GM12878 (cell line): Measurements from ENCODE around the gene TMOD3. TPM values are rescaled to one million over a fixed set of nuclear protein-coding genes. Genes with fewer than 3 reads are reported as not detected.

Experiments used
- ATAC-seq: fragments of 200-7000 bp; cut with Tn5 transposase; 3 replicates; pipeline ENCODE4 v1.9.1; 2020; ENCODE audit warnings: mild to moderate bottlenecking, moderate library complexity
- BruUV-seq: library from RNA; stranded (reverse); fragments of 400-500 nt; replicated peaks from 2 replicates; lab custom pipeline; 2021; lab: Mats Ljungman, UMichigan
- CTCF ChIA-PET: fragments of 300-600 bp; sonication (Branson Sonifier 250); formaldehyde crosslinking; extraction: SDS; loops from one replicate; lab custom pipeline; 2021; ENCODE audit warnings: inconsistent platforms; lab: Yijun Ruan, JAX
- POLR2A ChIA-PET: fragments of 350-600 bp; formaldehyde crosslinking; extraction: SDS; loops from one replicate; lab custom pipeline; 2021; ENCODE audit warnings: inconsistent platforms; lab: Charles Lee
- RAD21 ChIA-PET: fragments of 300-600 bp; sonication (Branson Sonifier 250); formaldehyde crosslinking; loops from one replicate; lab custom pipeline; 2023; ENCODE audit warnings: antibody characterized with exemption; ENCODE audit not compliant: unreplicated experiment; lab: Charles Lee
- SMC1A ChIA-PET: fragments of 300-600 bp; sonication (Branson Sonifier 250); formaldehyde crosslinking; loops from one replicate; lab custom pipeline; 2023; ENCODE audit not compliant: unreplicated experiment, uncharacterized antibody; lab: Charles Lee
- DNase-seq: peaks from one replicate; pipeline ENCODE4 v3.0.0-alpha.2; 2011; ENCODE audit warnings: low read depth, low spot score
- FAIRE-seq: peaks from 3 replicates; lab custom pipeline; 2011; peaks lifted over from hg19 to GRCh38; lab: Jason Lieb, UNC
- H2AFZ ChIP-seq: 2 replicates; pipeline ENCODE4 v1.6.0; 2011; ENCODE audit warnings: low read depth, low read length, control low read depth; ENCODE audit not compliant: control insufficient read depth
- H3K27ac ChIP-seq: 2 replicates; pipeline ENCODE4 v1.5.1; 2011; ENCODE audit warnings: control low read depth; ENCODE audit not compliant: control insufficient read depth, insufficient read depth
- H3K27me3 ChIP-seq, 2 experiments: replicated peaks in 1 of 2; 2 replicates each; pipeline versions ENCODE4 v1.6.0 to v1.6.1; 2011; ENCODE audit warnings: low read length in 1 of 2; ENCODE audit not compliant: control insufficient read depth in 2 of 2, insufficient read depth in 2 of 2
- H3K36me3 ChIP-seq, 2 experiments: 2 replicates each; pipeline ENCODE4 v1.5.1; 2011; ENCODE audit warnings: low read length in 1 of 2; ENCODE audit not compliant: control insufficient read depth in 2 of 2, insufficient read depth in 2 of 2
- H3K4me1 ChIP-seq: 2 replicates; pipeline ENCODE4 v1.6.1; 2011; ENCODE audit warnings: mild to moderate bottlenecking, low read length, moderate library complexity, mixed read lengths; ENCODE audit not compliant: control insufficient read depth, insufficient read depth
- H3K4me2 ChIP-seq: 2 replicates; pipeline ENCODE4 v1.6.0; 2011; ENCODE audit warnings: control low read depth; ENCODE audit not compliant: control insufficient read depth, insufficient read depth
- H3K4me3 ChIP-seq: fragments of 200-600 bp; sonication (generic); 2 replicates; pipeline ENCODE4 v1.5.1; 2016
- H3K79me2 ChIP-seq: 2 replicates; pipeline ENCODE4 v1.6.0; 2011; ENCODE audit warnings: low read length; ENCODE audit not compliant: control insufficient read depth, insufficient read depth
- H3K9ac ChIP-seq: 2 replicates; pipeline ENCODE4 v1.8.0; 2011; ENCODE audit warnings: low read length, control low read depth, mixed read lengths; ENCODE audit not compliant: control insufficient read depth, insufficient read depth
- H3K9me3 ChIP-seq: replicated peaks from 3 replicates; pipeline ENCODE4 v1.5.1; 2011; ENCODE audit warnings: mild to moderate bottlenecking, low read length; ENCODE audit not compliant: control insufficient read depth, insufficient read depth
- H4K20me1 ChIP-seq: 2 replicates; pipeline ENCODE4 v1.6.0; 2011; ENCODE audit not compliant: control insufficient read depth, insufficient read depth
- ATF7 ChIP-seq: fragments of 450-650 bp; IDR thresholded peaks from 2 replicates; pipeline ENCODE4 v1.6.1; 2016; ENCODE audit warnings: low read depth, mild to moderate bottlenecking
- CHD2 ChIP-seq: IDR thresholded peaks from 2 replicates; pipeline ENCODE4 v1.6.1; 2011; ENCODE audit warnings: low read depth, low read length, improper control_type of control experiment, borderline replicate concordance
- EED ChIP-seq: sonication (generic); IDR thresholded peaks from 2 replicates; pipeline ENCODE4 v1.6.1; 2016; ENCODE audit warnings: antibody characterized with exemption, low read depth
- HDGF ChIP-seq: fragments of 450-650 bp; IDR thresholded peaks from 2 replicates; pipeline ENCODE4 v1.6.1; 2016; ENCODE audit warnings: antibody characterized with exemption
- MEF2B ChIP-seq: fragments of 450-650 bp; IDR thresholded peaks from 2 replicates; pipeline ENCODE4 v1.6.1; 2018; ENCODE audit warnings: mild to moderate bottlenecking, moderate library complexity; ENCODE audit not compliant: partially characterized antibody, poor library complexity, severe bottlenecking
- MTA2 ChIP-seq: fragments of 450-650 bp; IDR thresholded peaks from 2 replicates; pipeline ENCODE4 v1.6.1; 2016; ENCODE audit warnings: low read depth, mild to moderate bottlenecking, moderate library complexity
- POLR2AphosphoS2 ChIP-seq: IDR thresholded peaks from 2 replicates; pipeline ENCODE4 v1.6.1; 2011; ENCODE audit warnings: low read depth, mild to moderate bottlenecking, low read length, improper control_type of control experiment, moderate library complexity
- RELA ChIP-seq: fragments of 450-650 bp; IDR thresholded peaks from 2 replicates; pipeline ENCODE4 v1.8.0; 2014; ENCODE audit warnings: borderline replicate concordance; ENCODE audit not compliant: partially characterized antibody
- STAT3 ChIP-seq: IDR thresholded peaks from 2 replicates; pipeline ENCODE4 v1.6.1; 2011; ENCODE audit warnings: low read depth, low read length, improper control_type of control experiment
- ZNF207 ChIP-seq: fragments of 450-650 bp; IDR thresholded peaks from 2 replicates; pipeline ENCODE4 v1.6.1; 2014; ENCODE audit warnings: antibody characterized with exemption, mild to moderate bottlenecking, borderline replicate concordance
- ZSCAN29 ChIP-seq: fragments of 450-650 bp; IDR thresholded peaks from 2 replicates; pipeline ENCODE4 v1.6.1; 2017; ENCODE audit warnings: mild to moderate bottlenecking, moderate library complexity
- WGBS: methylation state at CpG from one replicate; pipeline ENCODE4 v1.1.6; 2016; ENCODE audit warnings: low lambda C conversion rate; ENCODE audit not compliant: insufficient replicate concordance, insufficient coverage; ENCODE audit errors: missing lambda C conversion rate; 5-methylcytosine and 5-hydroxymethylcytosine counted together
- in situ Hi-C: fragments of 300-500 bp; cut with MboI; formaldehyde crosslinking; loops from 9 replicates; pipeline ENCODE4 v1.14.3; 2018; ENCODE audit warnings: mixed read lengths
- intact Hi-C: fragments of 100-400 bp; cut with micrococcal nuclease; formaldehyde crosslinking; loops from one replicate; pipeline ENCODE4 v1.14.2; 2022; ENCODE audit not compliant: unreplicated experiment
- polyA plus RNA-seq, 11 experiments: library from polyadenylated mRNA; depleted of rRNA in 4 of 11; unstranded in 6 of 11; stranded (reverse) in 5 of 11; fragments of >200 nt; fragmentation: Nextera tagmentation in 4 of 11; fragmentation: Illumina TruSeq in 1 of 11; extraction: Ambion mirVana in 4 of 11; extraction: Trizol in 1 of 11; gene quantifications; 1 replicate in 1 of 11; 2 replicates in 10 of 11; pipeline versions ENCODE4 v1.2.1 to v1.2.3, GENCODE V29; 2011 to 2016; ENCODE audit warnings: inconsistent platforms in 2 of 11, missing spikeins in 2 of 11, low read depth in 1 of 11
- total RNA-seq, 4 experiments: library from RNA; depleted of rRNA in 3 of 4; stranded (reverse); fragments of >200 nt in 3 of 4; fragmentation: Illumina TruSeq in 1 of 4; extraction: Trizol in 1 of 4; gene quantifications; 2 replicates each; pipeline versions ENCODE4 v1.2.1 to v1.2.3, GENCODE V29; 2013 to 2021
- TF ChIP-seq, protein P1 (sequence below): IDR thresholded peaks from 2 replicates; pipeline ENCODE4 v1.6.1; 2011; ENCODE audit warnings: borderline replicate concordance, low read depth, mild to moderate bottlenecking, moderate library complexity, mixed read lengths, low read length; ENCODE audit not compliant: insufficient read depth; ENCODE audit errors: extremely low read length

Gene TMOD3
- total and polyA plus RNA-seq, 10 of the 15 experiments (the other 5 are each of a cell fraction or from before 2014, with no cell fraction given) = 5.2 to 39.4 (median 22.5) TPM

DNA sequence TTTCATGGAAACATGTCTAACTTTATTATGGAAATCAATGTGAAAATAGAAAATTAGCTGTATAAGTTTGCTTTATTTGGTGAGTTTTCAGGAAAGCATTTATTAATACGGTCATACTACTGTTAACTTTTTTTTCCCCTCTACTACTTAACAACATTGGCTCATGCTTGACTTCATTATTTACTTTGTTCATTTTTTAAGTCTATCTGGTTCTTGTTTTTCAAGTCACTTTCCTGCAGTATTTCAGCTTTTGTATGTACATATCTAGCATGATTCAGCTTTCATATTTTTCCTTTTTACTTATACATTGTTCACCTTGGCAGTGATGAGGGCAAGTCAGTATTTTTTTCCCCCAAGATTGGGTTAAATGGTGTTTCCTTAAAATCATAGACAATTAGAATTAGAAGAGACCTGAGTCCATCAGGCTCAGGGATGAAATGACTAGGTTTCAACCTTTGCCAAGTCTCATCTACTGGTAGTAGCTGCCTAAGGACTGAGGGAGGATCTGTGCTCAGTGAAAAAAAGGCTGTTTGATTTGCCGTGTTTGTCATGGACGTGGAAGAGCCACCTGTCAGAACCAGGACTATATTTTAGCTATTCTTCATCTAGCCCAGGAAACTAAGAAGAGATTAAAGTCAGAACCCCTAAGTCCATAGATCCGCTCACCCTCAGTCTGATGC is 15.4 kb downstream of the TMOD3 start:
- H2AFZ ChIP-seq = no peak overlapping the region
- H3K36me3 ChIP-seq = no peaks in the 10 kb centered on the region; a peak in 1 of 4 replicates
- CTCF ChIA-PET = interaction anchor here (1.1 to 2.9 kb wide), 7 partner anchors 9 to 294 kb away, joined by 3 to 13 read pairs (median 4); no protein-coding TSS in a partner anchor
- H3K9ac ChIP-seq = no peak overlapping the region
- no TSS peak for BruUV-seq
- peaks cover 27% of the 10 kb centered on the region for H3K4me1 ChIP-seq
- no peak for DNase-seq
- no peaks in the 10 kb centered on the region for H4K20me1 ChIP-seq
- SMC1A ChIA-PET = interaction anchor here (0.7 to 6.5 kb wide), 6 partner anchors 9 to 39 kb away, joined by 3 to 44 read pairs (median 4); no protein-coding TSS in a partner anchor
- in situ Hi-C loops = no loop called here
- peaks cover 91% of the 10 kb centered on the region for H3K79me2 ChIP-seq
- H3K27ac ChIP-seq = no peak overlapping the region
- WGBS = 96% methylated on average over 4 of the region's 4 CpGs
- RAD21 ChIA-PET = interaction anchor here (1.0 to 1.5 kb wide), 3 partner anchors 9 to 15 kb away, joined by 3 to 4 read pairs (median 3); no protein-coding TSS in a partner anchor
- no peak for ATAC-seq
- H3K9me3 ChIP-seq = no peaks in the 10 kb centered on the region
- TF ChIP-seq ZNF207 = no peak
- no peak for TF ChIP-seq MTA2
- no peak for TF ChIP-seq HDGF
- TF ChIP-seq ATF7 = no peak
- no peak for TF ChIP-seq CHD2
- TF ChIP-seq ZSCAN29 = no peak
- TF ChIP-seq RELA = no peak
- no peak for TF ChIP-seq POLR2AphosphoS2
- TF ChIP-seq STAT3 = no peak
- TF ChIP-seq EED = no peak
- TF ChIP-seq MEF2B = no peak
- TF ChIP-seq, protein P1, sequence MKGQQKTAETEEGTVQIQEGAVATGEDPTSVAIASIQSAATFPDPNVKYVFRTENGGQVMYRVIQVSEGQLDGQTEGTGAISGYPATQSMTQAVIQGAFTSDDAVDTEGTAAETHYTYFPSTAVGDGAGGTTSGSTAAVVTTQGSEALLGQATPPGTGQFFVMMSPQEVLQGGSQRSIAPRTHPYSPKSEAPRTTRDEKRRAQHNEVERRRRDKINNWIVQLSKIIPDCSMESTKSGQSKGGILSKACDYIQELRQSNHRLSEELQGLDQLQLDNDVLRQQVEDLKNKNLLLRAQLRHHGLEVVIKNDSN = no peak
- intact Hi-C loops = no loop called here
- no peak for FAIRE-seq
- POLR2A ChIA-PET = interaction anchor here (0.8 to 1.4 kb wide), 2 partner anchors 9 kb away, joined by 3 to 8 read pairs; no protein-coding TSS in a partner anchor
- no peak overlapping the region for H3K4me3 ChIP-seq
- no peaks in the 10 kb centered on the region for H3K27me3 ChIP-seq
- H3K4me2 ChIP-seq = no peak overlapping the region
